ENCODE data around the gene PCID2. TPM values are rescaled to one million over a fixed set of nuclear protein-coding genes. Genes with fewer than 3 reads are reported as not detected.

Gene PCID2
- total and polyA plus RNA-seq, 8 donors = 25.9 to 81.7 (median 40.9) TPM

GRCh38 chr13:113201815-113202214 is 6.7 kb downstream of the PCID2 start:
- Histone ChIP-seq H3K27me3 (no peaks in the 10 kb centered on the region), H3K27ac (no peak overlapping the region), H3K36me3 (peaks cover 23 to 60% (median 46%) of the 10 kb centered on the region in 4 donors), H3K4me3 (no peak overlapping the region), H3K4me1 (peaks cover 13 to 68% (median 44%) of the 10 kb centered on the region in 4 donors), H3K9me3 (no peaks in the 10 kb centered on the region)
- intact Hi-C loops (cut with DNase I; ENCODE audit: low total_unique reads) = no loop called here
- 69 to 89% (median 74%) methylated on average over 2 of the region's 2 CpGs for WGBS, 5 donors
- DNase-seq = no peak
- no peak for TF ChIP-seq CTCF (IDR thresholded peaks at IDR 0.05)
- no peak for TF ChIP-seq POLR2AphosphoS5 (IDR thresholded peaks at IDR 0.05)
- TF ChIP-seq EP300 (IDR thresholded peaks at IDR 0.05) = no peak
- TF ChIP-seq POLR2A (IDR thresholded peaks at IDR 0.05) = no peak

DNA sequence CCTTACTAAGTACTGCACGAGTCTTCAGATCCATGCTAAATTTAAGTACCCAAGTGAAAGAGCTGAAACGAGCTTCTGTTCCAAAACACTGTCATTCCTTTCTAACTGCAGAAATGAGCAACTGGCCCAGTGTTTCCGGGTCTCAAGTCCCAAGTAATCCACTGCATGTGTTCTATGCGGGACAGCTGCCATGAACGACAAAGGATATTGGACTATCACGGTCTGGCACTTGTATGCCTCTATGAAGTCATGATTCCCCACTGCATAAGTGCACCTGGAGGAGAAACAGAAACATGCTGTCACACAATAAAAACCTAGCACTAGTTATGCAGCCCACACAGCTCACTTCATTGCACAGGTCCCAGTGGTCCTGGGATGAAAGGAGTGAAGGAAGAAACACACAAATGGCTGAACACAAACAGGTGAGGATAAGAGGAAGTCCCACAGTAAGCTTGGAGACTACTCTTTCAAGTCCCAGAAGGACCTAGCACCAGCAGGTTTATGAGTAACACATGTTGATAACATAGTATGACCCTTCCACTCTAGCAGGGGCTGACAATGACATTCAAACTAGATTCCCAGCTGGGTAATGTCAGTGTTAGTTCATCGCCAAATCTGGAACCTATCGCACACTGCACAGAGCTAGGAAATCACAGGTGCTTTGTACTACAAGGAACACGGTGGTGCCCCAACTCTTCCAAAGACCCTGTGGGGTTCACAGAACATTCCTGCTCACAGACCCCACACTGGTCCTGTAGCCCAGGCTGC is 11.3 kb downstream of the PCID2 start:
- peaks cover 0 to 30% (median 7%) of the 10 kb centered on the region in 4 donors for H3K4me1 ChIP-seq
- H3K27me3 ChIP-seq = no peaks in the 10 kb centered on the region
- H3K4me3 ChIP-seq = no peak overlapping the region
- H3K27ac ChIP-seq = no peak overlapping the region
- WGBS, 5 donors = 87 to 90% (median 90%) methylated on average over 9 of the region's 9 CpGs
- intact Hi-C loops (cut with DNase I; ENCODE audit: low total_unique reads) = no loop called here
- no peak for DNase-seq
- TF ChIP-seq POLR2AphosphoS5 (IDR thresholded peaks at IDR 0.05) (no peak), POLR2A (IDR thresholded peaks at IDR 0.05) (no peak), CTCF (IDR thresholded peaks at IDR 0.05) (no peak), EP300 (IDR thresholded peaks at IDR 0.05) (no peak)
- no peaks in the 10 kb centered on the region for H3K9me3 ChIP-seq
- peaks cover 45 to 85% (median 82%) of the 10 kb centered on the region in 4 donors for H3K36me3 ChIP-seq

- Histone ChIP-seq H3K4me1 (peaks cover 0 to 21% (median 4%) of the 10 kb centered on the region in 4 donors), H3K9me3 (no peaks in the 10 kb centered on the region), H3K27ac (peak overlapping the region in 2 of 5 donors; percentile 18 to 25), H3K27me3 (no peaks in the 10 kb centered on the region), H3K36me3 (peaks cover 51 to 100% (median 99%) of the 10 kb centered on the region in 4 donors), H3K4me3 (no peak overlapping the region)
- intact Hi-C loops (cut with DNase I; ENCODE audit: low total_unique reads) = no loop called here
- TF ChIP-seq EP300 (IDR thresholded peaks at IDR 0.05) (no peak), POLR2AphosphoS5 (IDR thresholded peaks at IDR 0.05) (no peak), CTCF (IDR thresholded peaks at IDR 0.05) (no peak), POLR2A (IDR thresholded peaks at IDR 0.05) (no peak)
- WGBS, 5 donors = 32 to 53% (median 43%) methylated on average over 6 of the region's 6 CpGs
- DNase-seq = no peak
Measured at GRCh38 chr13:113195360-113195759, 13.1 kb downstream of the PCID2 start.

GRCh38 chr13:113192902-113193301 is 15.6 kb downstream of the PCID2 start:
- WGBS, 5 donors = 91 to 99% (median 97%) methylated on average over 2 of the region's 2 CpGs
- H3K27me3 ChIP-seq = no peaks in the 10 kb centered on the region
- H3K4me3 ChIP-seq = no peak overlapping the region
- peaks cover 39 to 100% (median 99%) of the 10 kb centered on the region in 4 donors for H3K36me3 ChIP-seq
- intact Hi-C loops (cut with DNase I; ENCODE audit: low total_unique reads) = no loop called here
- no peak overlapping the region for H3K27ac ChIP-seq
- TF ChIP-seq EP300 (IDR thresholded peaks at IDR 0.05) (no peak), CTCF (IDR thresholded peaks at IDR 0.05) (no peak), POLR2A (IDR thresholded peaks at IDR 0.05) (no peak), POLR2AphosphoS5 (IDR thresholded peaks at IDR 0.05) (no peak)
- no peak for DNase-seq
- H3K4me1 ChIP-seq = peaks cover 0 to 17% (median 4%) of the 10 kb centered on the region in 4 donors
- H3K9me3 ChIP-seq = no peaks in the 10 kb centered on the region

All from stomach (tissue), 9 donors.